HG03469 (cell line): ENCODE measurements around the gene WDR11.

ENCODE experiments used
- ATAC-seq: cut with Tn5 transposase; IDR thresholded peaks from one replicate; pipeline ENCODE4 v1.9.1; 2021; ENCODE audit warnings: mild to moderate bottlenecking, moderate library complexity, moderate number of reproducible peaks; ENCODE audit not compliant: unreplicated experiment

WDR11 gene, protein sequence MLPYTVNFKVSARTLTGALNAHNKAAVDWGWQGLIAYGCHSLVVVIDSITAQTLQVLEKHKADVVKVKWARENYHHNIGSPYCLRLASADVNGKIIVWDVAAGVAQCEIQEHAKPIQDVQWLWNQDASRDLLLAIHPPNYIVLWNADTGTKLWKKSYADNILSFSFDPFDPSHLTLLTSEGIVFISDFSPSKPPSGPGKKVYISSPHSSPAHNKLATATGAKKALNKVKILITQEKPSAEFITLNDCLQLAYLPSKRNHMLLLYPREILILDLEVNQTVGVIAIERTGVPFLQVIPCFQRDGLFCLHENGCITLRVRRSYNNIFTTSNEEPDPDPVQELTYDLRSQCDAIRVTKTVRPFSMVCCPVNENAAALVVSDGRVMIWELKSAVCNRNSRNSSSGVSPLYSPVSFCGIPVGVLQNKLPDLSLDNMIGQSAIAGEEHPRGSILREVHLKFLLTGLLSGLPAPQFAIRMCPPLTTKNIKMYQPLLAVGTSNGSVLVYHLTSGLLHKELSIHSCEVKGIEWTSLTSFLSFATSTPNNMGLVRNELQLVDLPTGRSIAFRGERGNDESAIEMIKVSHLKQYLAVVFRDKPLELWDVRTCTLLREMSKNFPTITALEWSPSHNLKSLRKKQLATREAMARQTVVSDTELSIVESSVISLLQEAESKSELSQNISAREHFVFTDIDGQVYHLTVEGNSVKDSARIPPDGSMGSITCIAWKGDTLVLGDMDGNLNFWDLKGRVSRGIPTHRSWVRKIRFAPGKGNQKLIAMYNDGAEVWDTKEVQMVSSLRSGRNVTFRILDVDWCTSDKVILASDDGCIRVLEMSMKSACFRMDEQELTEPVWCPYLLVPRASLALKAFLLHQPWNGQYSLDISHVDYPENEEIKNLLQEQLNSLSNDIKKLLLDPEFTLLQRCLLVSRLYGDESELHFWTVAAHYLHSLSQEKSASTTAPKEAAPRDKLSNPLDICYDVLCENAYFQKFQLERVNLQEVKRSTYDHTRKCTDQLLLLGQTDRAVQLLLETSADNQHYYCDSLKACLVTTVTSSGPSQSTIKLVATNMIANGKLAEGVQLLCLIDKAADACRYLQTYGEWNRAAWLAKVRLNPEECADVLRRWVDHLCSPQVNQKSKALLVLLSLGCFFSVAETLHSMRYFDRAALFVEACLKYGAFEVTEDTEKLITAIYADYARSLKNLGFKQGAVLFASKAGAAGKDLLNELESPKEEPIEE

GRCh38 chr10:120850911-120851865 is at the start of gene WDR11:
Gene WDR11 (plus strand): TSS chr10:120851362. CDS start chr10:120851421, 59 bp downstream.
- peak; percentile 83 for ATAC-seq

- ATAC-seq, result no peak
Measured at GRCh38 chr10:120802935-120803334, 48.2 kb upstream of the WDR11 start.

GRCh38 chr10:120803972-120804371 is 47.2 kb upstream of the WDR11 start:
- no peak for ATAC-seq

DNA sequence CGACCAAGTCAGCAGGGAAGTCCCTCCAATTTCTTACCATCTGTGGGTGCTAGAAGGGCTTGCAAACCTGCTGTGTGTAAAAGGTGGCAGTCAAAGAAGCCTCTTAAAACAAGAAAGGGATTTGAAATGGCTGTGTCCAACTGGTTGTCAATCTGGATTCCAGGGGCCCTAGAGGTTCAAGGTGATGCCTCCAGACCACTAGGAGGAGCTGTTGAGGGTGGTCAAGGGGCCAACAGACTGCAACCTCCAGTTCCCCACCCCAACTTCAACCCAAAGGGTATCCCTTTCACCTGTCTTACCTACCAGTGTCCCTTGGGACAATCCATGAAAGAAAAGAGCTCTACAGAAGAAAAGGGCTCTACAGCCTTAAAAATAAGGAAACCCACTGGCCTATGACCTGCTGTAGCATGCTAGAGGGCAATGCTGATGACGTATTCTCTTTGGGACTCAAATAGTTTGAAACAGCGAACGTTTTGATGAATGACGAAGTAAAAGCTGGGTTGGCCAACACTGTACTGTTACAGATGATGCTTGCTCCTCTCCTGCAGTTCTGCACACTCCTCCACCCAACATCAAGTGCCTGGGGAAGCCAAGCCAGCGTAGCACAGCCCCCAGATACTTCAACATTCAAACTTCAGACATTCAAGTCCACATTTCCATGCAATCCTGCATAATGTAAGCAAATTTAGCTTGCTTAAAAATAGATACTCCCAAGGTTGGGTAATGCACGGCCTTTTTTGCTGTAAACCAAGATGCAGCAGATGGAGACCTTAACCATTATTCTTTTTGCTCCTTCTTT is 45.9 kb upstream of the WDR11 start:
- no peak for ATAC-seq

DNA sequence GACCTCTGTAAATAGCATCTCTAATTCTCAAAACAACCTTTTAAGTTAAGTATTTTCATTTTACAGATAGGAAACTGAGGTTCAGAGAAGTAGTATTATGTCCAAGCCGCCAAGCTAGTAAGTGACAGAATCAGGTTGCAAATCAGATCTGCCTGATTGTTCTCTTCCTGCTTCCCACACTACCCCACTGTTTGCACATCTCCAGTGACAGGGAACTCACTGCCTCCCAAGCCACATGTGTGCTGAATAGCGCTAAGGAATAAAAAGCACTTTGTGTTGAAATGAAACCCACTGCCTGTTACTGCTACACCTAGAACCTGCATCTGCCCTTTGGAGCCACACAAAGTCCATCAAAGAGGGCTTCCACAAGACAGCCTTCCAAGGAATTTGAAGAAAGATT is 45.1 kb upstream of the WDR11 start:
- no peak for ATAC-seq

GRCh38 chr10:120810298-120810697 is 40.9 kb upstream of the WDR11 start:
- no peak for ATAC-seq

- ATAC-seq, result no peak
Measured at GRCh38 chr10:120813085-120813484, 38.1 kb upstream of the WDR11 start.

DNA sequence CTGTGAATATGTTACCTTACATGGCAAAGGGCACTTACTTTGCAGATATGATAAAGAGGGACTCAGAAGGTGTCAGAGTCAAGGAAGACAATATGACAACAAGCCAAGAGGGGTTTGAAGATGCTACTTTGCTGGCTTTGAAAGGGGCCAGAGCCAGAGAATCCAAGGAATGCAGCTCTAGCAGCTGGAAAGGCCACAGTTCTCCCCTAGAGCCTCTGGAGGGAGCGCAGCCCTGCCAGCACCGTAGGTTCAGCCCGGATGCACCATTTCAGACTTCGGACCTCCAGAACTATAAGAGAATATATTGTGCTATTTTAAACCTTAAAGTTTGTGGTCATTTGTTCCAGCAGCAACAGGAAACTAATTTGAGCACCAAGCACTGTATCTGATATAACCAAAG is 32.9 kb upstream of the WDR11 start:
- ATAC-seq, result no peak

DNA sequence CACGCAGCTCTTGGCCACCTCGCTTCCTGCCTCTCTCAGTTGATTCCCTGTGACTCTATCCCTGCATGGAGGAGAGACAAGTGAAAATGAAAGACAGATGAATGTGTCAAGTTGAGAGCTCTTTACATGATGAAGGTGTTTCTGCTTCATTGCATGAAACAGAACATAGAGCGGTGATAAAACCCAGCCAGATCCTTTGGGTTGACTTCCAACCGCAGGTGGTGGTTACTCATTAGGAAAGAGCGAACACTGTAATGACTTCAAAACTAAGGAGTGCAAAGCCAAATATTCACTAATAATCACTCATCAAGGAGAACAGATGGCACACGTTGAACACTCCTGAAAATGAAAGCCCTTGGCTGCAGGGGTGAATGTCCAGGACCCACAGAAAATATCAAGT is 31.8 kb upstream of the WDR11 start:
- ATAC-seq, result no peak

DNA sequence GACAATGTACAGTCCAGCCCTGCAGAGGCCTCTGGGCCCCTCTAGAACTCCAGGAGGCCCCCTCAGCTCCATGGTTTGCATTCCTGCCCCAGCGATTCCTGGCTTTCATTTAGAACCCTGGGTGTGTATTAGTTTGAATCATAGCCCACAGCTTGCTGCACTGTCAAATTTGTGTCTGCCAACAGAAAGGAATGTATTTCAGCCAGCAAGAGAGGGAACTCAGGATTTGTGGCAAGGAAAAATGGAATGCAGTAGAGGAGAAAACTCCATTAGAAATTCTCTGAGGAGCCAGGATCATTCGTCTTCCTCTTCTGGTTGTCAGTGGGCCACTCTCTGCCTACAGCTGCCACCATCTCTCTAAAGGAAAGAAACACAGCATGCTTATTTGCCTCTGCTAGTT is 27.9 kb upstream of the WDR11 start:
- no peak for ATAC-seq

- no peak for ATAC-seq
Measured at GRCh38 chr10:120824881-120825309, 26.3 kb upstream of the WDR11 start.

- no peak for ATAC-seq
Measured at GRCh38 chr10:120825878-120826769, 25.0 kb upstream of the WDR11 start.

GRCh38 chr10:120827251-120827875 is 23.8 kb upstream of the WDR11 start:
- ATAC-seq, result peak; percentile 67

- no peak for ATAC-seq
Measured at GRCh38 chr10:120828763-120829319, 22.3 kb upstream of the WDR11 start.

DNA sequence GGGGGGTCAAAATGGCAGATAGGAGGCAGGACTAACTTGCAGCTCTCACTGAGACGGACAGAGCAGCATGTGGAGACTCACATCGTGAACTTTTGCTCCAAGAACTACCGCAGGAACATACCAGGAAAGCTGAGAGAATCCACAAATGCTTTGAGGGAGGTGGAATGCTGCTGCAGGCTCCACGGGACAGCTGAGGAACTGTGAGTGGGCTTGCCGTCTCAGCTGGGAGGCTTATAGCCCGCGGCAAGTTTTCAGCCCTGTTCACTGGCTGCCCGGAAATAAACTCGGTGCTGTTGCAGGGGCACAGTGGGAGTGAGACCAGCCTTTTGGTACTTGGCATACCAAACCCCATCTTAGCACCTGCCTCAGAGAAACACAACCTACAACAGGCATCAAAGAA is 19.1 kb upstream of the WDR11 start:
- no peak for ATAC-seq

DNA sequence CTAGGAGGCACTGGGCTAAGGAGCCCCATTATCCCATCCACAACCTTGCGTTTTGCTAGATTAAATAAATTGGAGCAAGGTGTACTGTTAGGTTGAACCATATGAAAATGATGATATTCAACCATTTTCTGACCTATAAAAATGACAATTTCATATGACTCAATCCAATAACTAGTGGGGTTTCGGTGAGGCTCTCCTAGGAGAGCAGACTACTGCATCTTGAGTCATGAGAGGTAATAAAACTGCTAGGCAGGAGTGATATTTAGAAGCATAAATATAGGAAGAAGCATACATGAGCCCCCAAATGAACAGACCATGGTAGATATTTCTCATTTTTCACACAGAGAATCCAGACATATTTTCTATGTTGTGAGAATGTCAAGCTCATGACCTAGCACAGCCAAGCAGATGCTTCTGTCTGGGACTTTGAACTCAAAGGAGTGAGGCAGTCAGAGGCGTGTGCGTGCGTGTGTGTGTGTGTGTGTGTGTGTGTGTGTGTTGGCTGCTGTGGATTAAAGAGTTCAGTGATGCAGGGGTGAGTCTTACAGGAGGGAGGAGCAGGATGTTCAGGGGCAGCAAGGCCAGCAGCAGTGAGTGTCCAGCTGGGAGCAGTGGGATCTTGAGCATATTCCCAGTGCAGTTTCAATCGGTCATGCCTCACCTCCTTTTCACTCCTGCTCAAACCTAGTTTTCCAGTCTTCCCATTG is 17.8 kb upstream of the WDR11 start:
- ATAC-seq, result no peak

GRCh38 chr10:120835603-120836002 is 15.6 kb upstream of the WDR11 start:
- no peak for ATAC-seq
